Body of pancreas (tissue), 4 donors: Measurements from ENCODE around the gene RPL12. TPM values are rescaled to one million over a fixed set of nuclear protein-coding genes. Genes with fewer than 3 reads are reported as not detected.
A peak's percentile ranks its signal among the peaks of the same experiment; 100 is the strongest.

Experiments used
- ATAC-seq: fragments of 150-250 bp; one replicate; pipeline ENCODE4 v1.9.1; 2016
- DNase-seq, 4 donors: peaks; one replicate each; pipeline ENCODE4 v3.0.0-alpha.2; 2019
- H3K27ac ChIP-seq, 4 donors: fragments of 200-600 bp; sonication (generic); 1 replicate in 3 of 4; 2 replicates in 1 of 4; pipeline versions ENCODE4 v1.5.1 to v1.6.1; 2016 to 2019; ENCODE audit warnings: mild to moderate bottlenecking in 1 of 4, mixed read lengths in 1 of 4, moderate library complexity in 1 of 4
- H3K27me3 ChIP-seq, 2 donors: fragments of 200-600 bp; sonication (generic); one replicate each; pipeline ENCODE4 v1.6.0; 2016; ENCODE audit warnings: mild to moderate bottlenecking in 1 of 2
- H3K36me3 ChIP-seq, 2 donors: fragments of 200-600 bp; sonication (generic); replicated peaks in 1 of 2; 2 replicates each; pipeline ENCODE4 v1.5.1; 2016; ENCODE audit warnings: low read depth in 2 of 2; ENCODE audit not compliant: insufficient read depth in 1 of 2
- H3K4me1 ChIP-seq: fragments of 200-600 bp; sonication (generic); one replicate; pipeline ENCODE4 v1.6.0; 2016
- H3K4me3 ChIP-seq, 2 donors: fragments of 200-600 bp; sonication (generic); 1 replicate in 1 of 2; 2 replicates in 1 of 2; pipeline ENCODE4 v1.5.1; 2016 to 2019
- H3K9me3 ChIP-seq, 3 donors: fragments of 200-600 bp; sonication (generic); 1 replicate in 2 of 3; 2 replicates in 1 of 3; pipeline ENCODE4 v1.5.1; 2016
- POLR2A ChIP-seq, 3 donors: fragments of 450-650 bp; IDR thresholded peaks; one replicate each; pipeline ENCODE4 v1.6.1; 2016; ENCODE audit warnings: antibody characterized with exemption in 3 of 3, mild to moderate bottlenecking in 2 of 3
- WGBS, 2 donors: methylation state at CpG; one replicate each; pipeline ENCODE4 v1.1.5; 2017; 5-methylcytosine and 5-hydroxymethylcytosine counted together
- intact Hi-C: fragments of 100-400 bp; cut with DNase I; formaldehyde crosslinking; loops from one replicate; pipeline ENCODE4 v1.15.1; 2023
- total RNA-seq, 2 donors: library from RNA; depleted of rRNA; stranded (reverse); fragments of >200 nt; gene quantifications; one replicate each; pipeline ENCODE4 v1.1.0, GENCODE V29; 2016
- TF ChIP-seq, protein P1 (sequence below), 7 experiments: fragments of 450-650 bp in 4 of 7; fragments of 200-600 bp in 3 of 7; sonication (generic) in 3 of 7; IDR thresholded peaks; one replicate each; pipeline ENCODE4 v1.5.1; 2016 to 2019; ENCODE audit warnings: antibody characterized with exemption in 7 of 7

The RPL12 gene
- total RNA-seq, 2 donors from 2014 or later: 994 to 1,261 TPM

DNA sequence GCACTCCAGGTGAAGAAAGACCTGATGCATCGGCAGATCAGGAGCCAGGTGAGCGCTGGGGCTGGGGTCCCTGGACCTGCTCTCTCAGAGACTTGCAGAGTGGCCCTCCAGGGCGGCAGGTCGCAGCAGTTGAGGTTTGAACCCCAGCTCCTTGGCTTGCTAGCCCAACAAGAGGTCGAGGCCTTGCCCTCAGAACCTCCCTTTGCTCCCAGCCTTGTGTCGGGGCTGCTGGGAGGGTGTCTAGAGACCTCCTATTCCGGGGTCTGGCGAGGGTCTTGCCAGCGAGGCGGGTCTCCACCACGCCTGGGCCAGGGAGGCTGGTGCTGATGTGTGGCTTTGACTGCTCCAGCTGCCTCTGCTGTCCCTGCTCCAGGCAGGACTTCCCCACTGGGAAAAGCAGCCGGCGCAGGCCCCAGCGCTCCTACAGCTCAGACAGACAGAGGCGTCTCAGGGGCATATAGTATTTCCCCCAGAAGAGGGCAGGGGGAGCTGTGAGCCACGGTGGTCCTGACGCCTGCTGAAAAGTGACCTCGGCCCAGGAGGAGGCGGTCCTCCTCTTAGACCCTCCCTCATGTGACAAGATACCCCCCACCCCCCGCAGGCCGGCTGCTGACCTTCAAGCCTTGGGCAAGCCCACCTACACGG lies 38.4 kb upstream of the RPL12 start:
- ATAC-seq (no peak), DNase-seq (no peak)
- TF ChIP-seq POLR2A (IDR thresholded peaks at IDR 0.05): no peak
- TF ChIP-seq, protein P1, sequence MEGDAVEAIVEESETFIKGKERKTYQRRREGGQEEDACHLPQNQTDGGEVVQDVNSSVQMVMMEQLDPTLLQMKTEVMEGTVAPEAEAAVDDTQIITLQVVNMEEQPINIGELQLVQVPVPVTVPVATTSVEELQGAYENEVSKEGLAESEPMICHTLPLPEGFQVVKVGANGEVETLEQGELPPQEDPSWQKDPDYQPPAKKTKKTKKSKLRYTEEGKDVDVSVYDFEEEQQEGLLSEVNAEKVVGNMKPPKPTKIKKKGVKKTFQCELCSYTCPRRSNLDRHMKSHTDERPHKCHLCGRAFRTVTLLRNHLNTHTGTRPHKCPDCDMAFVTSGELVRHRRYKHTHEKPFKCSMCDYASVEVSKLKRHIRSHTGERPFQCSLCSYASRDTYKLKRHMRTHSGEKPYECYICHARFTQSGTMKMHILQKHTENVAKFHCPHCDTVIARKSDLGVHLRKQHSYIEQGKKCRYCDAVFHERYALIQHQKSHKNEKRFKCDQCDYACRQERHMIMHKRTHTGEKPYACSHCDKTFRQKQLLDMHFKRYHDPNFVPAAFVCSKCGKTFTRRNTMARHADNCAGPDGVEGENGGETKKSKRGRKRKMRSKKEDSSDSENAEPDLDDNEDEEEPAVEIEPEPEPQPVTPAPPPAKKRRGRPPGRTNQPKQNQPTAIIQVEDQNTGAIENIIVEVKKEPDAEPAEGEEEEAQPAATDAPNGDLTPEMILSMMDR (IDR thresholded peaks at IDR 0.05): no peak
- Histone ChIP-seq H3K27me3 (no peaks in the 10 kb centered on the region), H3K4me1 (peaks cover 8% of the 10 kb centered on the region), H3K36me3 (no peaks in the 10 kb centered on the region), H3K9me3 (no peaks in the 10 kb centered on the region), H3K27ac (no peak overlapping the region), H3K4me3 (no peak overlapping the region)
- intact Hi-C loops: no loop called here
- WGBS, 2 donors: 80 to 100% methylated on average over 1 to 21 of the region's 22 CpGs

DNA sequence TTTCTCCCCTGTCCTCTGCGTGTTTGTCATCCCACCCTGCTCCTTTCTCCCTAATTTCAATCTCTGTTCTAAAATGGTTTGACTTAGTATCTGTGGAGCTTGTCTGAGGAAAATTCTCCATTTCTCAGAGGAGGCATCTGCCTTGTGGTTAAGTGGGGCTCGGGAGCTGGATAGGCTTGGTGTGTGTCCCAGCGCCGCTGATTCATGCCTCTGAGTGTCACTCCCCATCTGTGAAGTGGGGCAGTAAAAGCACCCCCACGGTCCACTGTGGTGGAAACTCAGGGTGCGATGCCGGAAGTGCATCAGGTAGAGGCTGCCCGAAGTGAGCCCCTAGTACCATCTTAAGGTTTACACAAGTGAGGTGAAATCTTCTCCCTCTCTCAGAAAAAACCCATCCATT lies 37.7 kb upstream of the RPL12 start:
- WGBS, 2 donors: 87 to 92% methylated on average over 8 of the region's 8 CpGs
- intact Hi-C loops: no loop called here
- no peak overlapping the region for H3K27ac ChIP-seq
- no peaks in the 10 kb centered on the region for H3K36me3 ChIP-seq
- H3K4me1 ChIP-seq: peaks cover 2% of the 10 kb centered on the region
- ATAC-seq: no peak
- no peak overlapping the region for H3K4me3 ChIP-seq
- TF ChIP-seq, protein P1 (IDR thresholded peaks at IDR 0.05): no peak
- TF ChIP-seq POLR2A (IDR thresholded peaks at IDR 0.05): no peak
- DNase-seq: no peak
- no peaks in the 10 kb centered on the region for H3K27me3 ChIP-seq
- H3K9me3 ChIP-seq: no peaks in the 10 kb centered on the region

DNA sequence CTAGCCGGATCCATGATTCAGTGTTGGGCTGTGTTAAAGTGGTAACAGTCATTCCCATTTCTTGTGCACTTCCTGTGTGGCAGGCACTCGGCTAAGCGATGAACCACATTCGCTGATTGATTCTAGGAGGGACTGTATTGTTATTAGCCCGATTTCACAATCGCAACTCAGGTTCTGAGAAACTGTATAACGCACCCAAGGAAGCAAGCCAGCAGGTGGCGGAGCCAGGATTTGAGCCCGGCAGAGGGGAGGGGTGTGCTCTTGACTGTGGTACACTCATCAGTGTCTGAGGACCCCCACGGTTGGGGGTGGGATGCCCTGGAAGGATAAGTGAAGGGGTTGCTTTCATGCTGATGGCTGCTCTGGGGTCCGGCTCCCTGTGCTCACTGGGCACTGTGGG lies 34.8 kb upstream of the RPL12 start:
- Histone ChIP-seq H3K36me3 (no peaks in the 10 kb centered on the region), H3K9me3 (no peaks in the 10 kb centered on the region), H3K4me3 (no peak overlapping the region), H3K4me1 (no peaks in the 10 kb centered on the region), H3K27me3 (no peaks in the 10 kb centered on the region), H3K27ac (no peak overlapping the region)
- no peak for TF ChIP-seq POLR2A (IDR thresholded peaks at IDR 0.05)
- TF ChIP-seq, protein P1 (IDR thresholded peaks at IDR 0.05): peak in 1 of 7 experiments; percentile 8
- ATAC-seq (no peak), DNase-seq (no peak)
- WGBS, 2 donors: 86 to 87% methylated on average over 11 of the region's 11 CpGs
- intact Hi-C loops: no loop called here

DNA sequence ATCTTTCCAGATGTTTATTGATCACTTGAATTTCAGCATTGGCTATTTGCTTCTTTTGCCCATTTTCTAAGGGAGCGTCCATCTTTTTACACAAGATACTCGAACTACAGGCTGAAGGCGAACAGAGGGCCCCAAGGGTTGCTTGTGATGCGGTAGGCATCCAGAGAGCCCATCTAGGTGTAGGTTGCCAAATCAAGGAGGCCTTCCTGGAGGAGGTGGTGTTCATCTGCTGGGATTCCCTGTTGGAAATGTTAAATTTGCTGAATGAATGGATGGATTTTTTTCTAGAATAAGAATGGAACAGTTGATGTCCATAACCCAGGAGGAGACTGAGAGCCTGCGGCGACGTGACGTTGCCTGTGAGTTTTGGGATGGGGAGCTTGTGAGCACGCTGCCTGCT lies 31.5 kb upstream of the RPL12 start:
- Histone ChIP-seq H3K27ac (no peak overlapping the region), H3K36me3 (peaks cover 0 to 3% of the 10 kb centered on the region in 2 donors), H3K4me1 (no peaks in the 10 kb centered on the region), H3K27me3 (no peaks in the 10 kb centered on the region), H3K4me3 (no peak overlapping the region), H3K9me3 (no peaks in the 10 kb centered on the region)
- ATAC-seq: no peak
- DNase-seq: no peak
- intact Hi-C loops: no loop called here
- no peak for TF ChIP-seq POLR2A (IDR thresholded peaks at IDR 0.05)
- TF ChIP-seq, protein P1 (IDR thresholded peaks at IDR 0.05): no peak
- WGBS, 2 donors: 93 to 96% methylated on average over 9 of the region's 9 CpGs

DNA sequence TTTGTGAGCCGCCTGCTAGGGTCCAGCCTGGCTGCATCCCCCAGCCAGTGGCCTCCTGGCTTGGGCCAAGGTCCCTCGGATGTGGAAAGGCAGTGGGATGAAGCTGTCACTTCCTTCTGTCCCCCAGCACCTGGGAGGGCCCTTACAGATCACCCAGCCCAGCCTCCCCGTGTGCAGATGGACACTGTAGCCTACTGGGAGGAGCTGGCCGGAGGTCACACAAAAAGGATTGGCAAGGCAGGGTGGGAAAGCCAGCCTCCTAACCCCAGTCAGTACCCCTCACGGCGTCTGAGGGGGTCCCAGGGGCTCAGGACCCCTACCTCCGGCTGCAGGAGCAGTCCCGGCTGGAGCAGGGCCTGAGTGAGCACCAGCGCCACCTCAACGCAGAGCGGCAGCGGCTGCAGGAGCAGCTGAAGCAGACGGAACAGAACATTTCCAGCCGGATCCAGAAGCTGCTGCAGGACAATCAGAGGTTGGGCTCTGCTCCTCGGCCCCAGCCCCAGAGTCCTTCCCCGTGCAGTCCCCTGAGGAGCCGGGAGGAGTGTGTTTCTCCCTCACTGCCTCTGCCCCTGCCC lies 28.4 kb upstream of the RPL12 start:
- intact Hi-C loops: loop anchor here (10.0 kb wide), 1 partner anchor 185 kb away; no protein-coding TSS in a partner anchor
- no peaks in the 10 kb centered on the region for H3K27me3 ChIP-seq
- WGBS, 2 donors: 89 to 99% methylated on average over 10 to 15 of the region's 17 CpGs
- no peak for DNase-seq
- ATAC-seq: no peak
- TF ChIP-seq, protein P1 (IDR thresholded peaks at IDR 0.05): no peak
- TF ChIP-seq POLR2A (IDR thresholded peaks at IDR 0.05): no peak
- H3K9me3 ChIP-seq: no peaks in the 10 kb centered on the region
- no peak overlapping the region for H3K27ac ChIP-seq
- no peak overlapping the region for H3K4me3 ChIP-seq
- H3K36me3 ChIP-seq: peaks cover 0 to 3% of the 10 kb centered on the region in 2 donors
- no peaks in the 10 kb centered on the region for H3K4me1 ChIP-seq
